Uterus (tissue), 4 donors: ENCODE measurements around the gene HIPK2. TPM values are rescaled to one million over a fixed set of nuclear protein-coding genes. Genes with fewer than 3 reads are reported as not detected.

Experiments
- DNase-seq, 2 donors: peaks; one replicate each; pipeline ENCODE4 v3.0.0-alpha.2; 2019 to 2020
- H3K27ac ChIP-seq, 2 donors: fragments of 200-600 bp; sonication (generic); 1 replicate in 1 of 2; 2 replicates in 1 of 2; pipeline ENCODE4 v1.5.1; 2016 to 2018
- H3K27me3 ChIP-seq, 2 donors: fragments of 200-600 bp; sonication (generic); one replicate each; pipeline ENCODE4 v1.5.1; 2018 to 2019; ENCODE audit warnings: control low read depth in 1 of 2
- H3K36me3 ChIP-seq, 2 donors: fragments of 200-600 bp; sonication (generic); one replicate each; pipeline ENCODE4 v1.5.1; 2019; ENCODE audit warnings: control low read depth in 1 of 2
- H3K4me1 ChIP-seq, 2 donors: fragments of 200-600 bp; sonication (generic); one replicate each; pipeline ENCODE4 v1.5.1; 2018 to 2019; ENCODE audit warnings: control low read depth in 1 of 2
- H3K4me3 ChIP-seq, 2 donors: fragments of 200-600 bp; sonication (generic); 1 replicate in 1 of 2; 2 replicates in 1 of 2; pipeline ENCODE4 v1.5.1; 2018 to 2019; ENCODE audit warnings: mild to moderate bottlenecking in 1 of 2
- H3K9me3 ChIP-seq, 2 donors: fragments of 200-600 bp; sonication (generic); one replicate each; pipeline ENCODE4 v1.5.1; 2019; ENCODE audit warnings: control low read depth in 1 of 2
- CTCF ChIP-seq, 4 experiments: fragments of 200-600 bp in 2 of 4; fragments of 450-650 bp in 2 of 4; sonication (generic) in 2 of 4; IDR thresholded peaks; one replicate each; pipeline ENCODE4 v1.5.1; 2016 to 2019; ENCODE audit warnings: antibody characterized with exemption in 4 of 4, mild to moderate bottlenecking in 2 of 4, moderate library complexity in 1 of 4
- POLR2A ChIP-seq, 2 donors: fragments of 450-650 bp; IDR thresholded peaks; one replicate each; pipeline ENCODE4 v1.6.1; 2016; ENCODE audit warnings: antibody characterized with exemption in 2 of 2, mild to moderate bottlenecking in 1 of 2, moderate library complexity in 1 of 2
- intact Hi-C: fragments of 100-400 bp; cut with DNase I; formaldehyde crosslinking; loops from one replicate; pipeline ENCODE4 v1.15.1; 2023; ENCODE audit warnings: low total_unique reads
- total RNA-seq, 4 donors: library from RNA; depleted of rRNA in 3 of 4; stranded (reverse); fragments of >200 nt in 3 of 4; gene quantifications; one replicate each; pipeline versions ENCODE4 v1.1.0 to v1.2.4, GENCODE V29; 2014 to 2023
- donor health status: DM: yes; HTN: yes; CAD: no.

HIPK2 gene
- total RNA-seq, 4 donors from 2014 or later, result 9.4 to 65.8 (median 19.2) TPM

- Histone ChIP-seq H3K27ac (peak overlapping the region; percentile 34 to 62), H3K4me3 (no peak overlapping the region), H3K9me3 (no peaks in the 10 kb centered on the region), H3K36me3 (no peaks in the 10 kb centered on the region), H3K4me1 (peaks cover 5% of the 10 kb centered on the region in 2 donors), H3K27me3 (no peaks in the 10 kb centered on the region)
- no peak for TF ChIP-seq POLR2A (IDR thresholded peaks at IDR 0.05)
- no peak for TF ChIP-seq CTCF (IDR thresholded peaks at IDR 0.05)
- intact Hi-C loops, result no loop called here
- DNase-seq, result peak in 1 of 2 donors; percentile 58
Measured at GRCh38 chr7:139720705-139721231, 57.0 kb downstream of the HIPK2 start.

GRCh38 chr7:139720186-139720585, 57.6 kb downstream of the HIPK2 start:
- no peak for DNase-seq
- peaks cover 5% of the 10 kb centered on the region in 2 donors for H3K4me1 ChIP-seq
- intact Hi-C loops, result no loop called here
- no peaks in the 10 kb centered on the region for H3K36me3 ChIP-seq
- no peak overlapping the region for H3K4me3 ChIP-seq
- no peaks in the 10 kb centered on the region for H3K27me3 ChIP-seq
- no peak for TF ChIP-seq CTCF (IDR thresholded peaks at IDR 0.05)
- TF ChIP-seq POLR2A (IDR thresholded peaks at IDR 0.05), result no peak
- peak overlapping the region; percentile 34 to 62 for H3K27ac ChIP-seq
- H3K9me3 ChIP-seq, result no peaks in the 10 kb centered on the region

GRCh38 chr7:139718859-139719258, 58.9 kb downstream of the HIPK2 start:
- DNase-seq, result no peak
- TF ChIP-seq CTCF (IDR thresholded peaks at IDR 0.05) (no peak), POLR2A (IDR thresholded peaks at IDR 0.05) (no peak)
- H3K27me3 ChIP-seq, result no peaks in the 10 kb centered on the region
- intact Hi-C loops, result no loop called here
- no peak overlapping the region for H3K4me3 ChIP-seq
- no peaks in the 10 kb centered on the region for H3K36me3 ChIP-seq
- H3K27ac ChIP-seq, result no peak overlapping the region
- H3K4me1 ChIP-seq, result peaks cover 5% of the 10 kb centered on the region in 2 donors
- H3K9me3 ChIP-seq, result no peaks in the 10 kb centered on the region

- H3K9me3 ChIP-seq, result no peaks in the 10 kb centered on the region
- no peak for DNase-seq
- intact Hi-C loops, result no loop called here
- TF ChIP-seq CTCF (IDR thresholded peaks at IDR 0.05) (no peak), POLR2A (IDR thresholded peaks at IDR 0.05) (no peak)
- H3K27me3 ChIP-seq, result no peaks in the 10 kb centered on the region
- no peak overlapping the region for H3K4me3 ChIP-seq
- H3K4me1 ChIP-seq, result peaks cover 5% of the 10 kb centered on the region in 2 donors
- no peaks in the 10 kb centered on the region for H3K36me3 ChIP-seq
- H3K27ac ChIP-seq, result no peak overlapping the region
Measured at GRCh38 chr7:139718141-139718540, 59.7 kb downstream of the HIPK2 start.

GRCh38 chr7:139716156-139716942, 61.4 kb downstream of the HIPK2 start:
- Histone ChIP-seq H3K4me1 (peaks cover 0 to 2% of the 10 kb centered on the region in 2 donors), H3K27ac (no peak overlapping the region), H3K9me3 (no peaks in the 10 kb centered on the region), H3K36me3 (no peaks in the 10 kb centered on the region), H3K4me3 (no peak overlapping the region), H3K27me3 (no peaks in the 10 kb centered on the region)
- no peak for TF ChIP-seq CTCF (IDR thresholded peaks at IDR 0.05)
- no peak for TF ChIP-seq POLR2A (IDR thresholded peaks at IDR 0.05)
- DNase-seq, result no peak
- intact Hi-C loops, result no loop called here
